Measurements from ENCODE around the gene DOC2B.

The DOC2B gene

GRCh38 chr17:192666-193425 is 11.4 kb upstream of the DOC2B start:
- Histone ChIP-seq H3K79me1 (ENCODE audit: low read length) (no peaks in the 10 kb centered on the region), H4K8ac (ENCODE audit: low read depth, low read length) (no peak overlapping the region), H3K4me2 (ENCODE audit: low read length) (no peak overlapping the region), H3K9ac (ENCODE audit: low read length) (no peak overlapping the region), H3K18ac (ENCODE audit: low read length) (no peak overlapping the region), H2AFZ (ENCODE audit: insufficient read depth, low read length, poor library complexity) (no peak overlapping the region), H3K36me3 (ENCODE audit: control insufficient read depth in 1 of 2, insufficient read depth in 2 of 2, low read length in 2 of 2) (no peaks in the 10 kb centered on the region), H4K91ac (ENCODE audit: low read depth, low read length) (no peak overlapping the region), H3K4me3 (ENCODE audit: low read depth, low read length) (no peak overlapping the region), H4K12ac (ENCODE audit: low read depth, low read length) (no peak overlapping the region), H3K79me2 (ENCODE audit: control insufficient read depth, insufficient read depth, low read length, poor library complexity) (no peaks in the 10 kb centered on the region), H3K23ac (ENCODE audit: low read length) (no peak overlapping the region), H2BK12ac (ENCODE audit: low read length) (no peak overlapping the region), H2AK5ac (ENCODE audit: low read length) (no peak overlapping the region), H2BK120ac (ENCODE audit: insufficient read depth, low read length, poor library complexity) (no peak overlapping the region), H3K4me1 (ENCODE audit: control insufficient read depth in 1 of 2, insufficient read depth in 2 of 2, low read length in 2 of 2) (no peaks in the 10 kb centered on the region), H2BK5ac (ENCODE audit: low read depth, low read length, poor library complexity) (no peak overlapping the region), H3K14ac (ENCODE audit: low read length) (no peak overlapping the region), H3K4ac (ENCODE audit: low read depth, low read length) (no peak overlapping the region), H3K27ac (ENCODE audit: low read depth, low read length) (no peak overlapping the region), H3K27me3 (ENCODE audit: insufficient read depth, low read length) (no peaks in the 10 kb centered on the region), H3K9me3 (ENCODE audit: insufficient read depth, low read depth, low read length) (peaks cover 3% of the 10 kb centered on the region)
- DNase-seq, result no peak
- WGBS (ENCODE audit: extremely low coverage, insufficient coverage, insufficient read length), result no CpG with 5 or more reads among the region's 21 CpGs

- Histone ChIP-seq H3K4ac (ENCODE audit: low read depth, low read length) (no peak overlapping the region), H3K79me1 (ENCODE audit: low read length) (no peaks in the 10 kb centered on the region), H4K91ac (ENCODE audit: low read depth, low read length) (no peak overlapping the region), H3K4me2 (ENCODE audit: low read length) (no peak overlapping the region), H3K27me3 (ENCODE audit: insufficient read depth, low read length) (no peaks in the 10 kb centered on the region), H3K79me2 (ENCODE audit: control insufficient read depth, insufficient read depth, low read length, poor library complexity) (no peaks in the 10 kb centered on the region), H2BK5ac (ENCODE audit: low read depth, low read length, poor library complexity) (no peak overlapping the region), H3K18ac (ENCODE audit: low read length) (no peak overlapping the region), H3K14ac (ENCODE audit: low read length) (no peak overlapping the region), H2BK12ac (ENCODE audit: low read length) (no peak overlapping the region), H3K4me1 (ENCODE audit: control insufficient read depth in 1 of 2, insufficient read depth in 2 of 2, low read length in 2 of 2) (no peaks in the 10 kb centered on the region), H2AK5ac (ENCODE audit: low read length) (no peak overlapping the region), H3K36me3 (ENCODE audit: control insufficient read depth in 1 of 2, insufficient read depth in 2 of 2, low read length in 2 of 2) (no peaks in the 10 kb centered on the region), H4K12ac (ENCODE audit: low read depth, low read length) (no peak overlapping the region), H3K23ac (ENCODE audit: low read length) (no peak overlapping the region), H3K9me3 (ENCODE audit: insufficient read depth, low read depth, low read length) (no peaks in the 10 kb centered on the region), H2BK120ac (ENCODE audit: insufficient read depth, low read length, poor library complexity) (no peak overlapping the region), H2AFZ (ENCODE audit: insufficient read depth, low read length, poor library complexity) (no peak overlapping the region), H3K27ac (ENCODE audit: low read depth, low read length) (no peak overlapping the region), H3K4me3 (ENCODE audit: low read depth, low read length) (no peak overlapping the region), H3K9ac (ENCODE audit: low read length) (no peak overlapping the region), H4K8ac (ENCODE audit: low read depth, low read length) (no peak overlapping the region)
- no peak for DNase-seq
- no CpG with 5 or more reads among the region's 7 CpGs for WGBS (ENCODE audit: extremely low coverage, insufficient coverage, insufficient read length)
These were observed 8.0 kb upstream of the DOC2B start for GRCh38 chr17:189444-189843.

- H2BK120ac ChIP-seq (ENCODE audit: insufficient read depth, low read length, poor library complexity), result no peak overlapping the region
- no peak overlapping the region for H3K4me2 ChIP-seq (ENCODE audit: low read length)
- no peak overlapping the region for H3K14ac ChIP-seq (ENCODE audit: low read length)
These were observed 5.7 kb upstream of the DOC2B start for GRCh38 chr17:187130-187529.

GRCh38 chr17:185445-186138 is 4.1 kb upstream of the DOC2B start:
- Histone ChIP-seq H2BK12ac (ENCODE audit: low read length) (no peak overlapping the region), H3K79me1 (ENCODE audit: low read length) (no peaks in the 10 kb centered on the region), H2AFZ (ENCODE audit: insufficient read depth, low read length, poor library complexity) (no peak overlapping the region), H3K27me3 (ENCODE audit: insufficient read depth, low read length) (peaks cover 23% of the 10 kb centered on the region), H3K18ac (ENCODE audit: low read length) (no peak overlapping the region), H3K14ac (ENCODE audit: low read length) (no peak overlapping the region), H3K23ac (ENCODE audit: low read length) (no peak overlapping the region), H3K27ac (ENCODE audit: low read depth, low read length) (no peak overlapping the region), H2BK120ac (ENCODE audit: insufficient read depth, low read length, poor library complexity) (no peak overlapping the region), H2AK5ac (ENCODE audit: low read length) (no peak overlapping the region), H3K79me2 (ENCODE audit: control insufficient read depth, insufficient read depth, low read length, poor library complexity) (no peaks in the 10 kb centered on the region), H4K12ac (ENCODE audit: low read depth, low read length) (no peak overlapping the region), H3K4me1 (ENCODE audit: control insufficient read depth in 1 of 2, insufficient read depth in 2 of 2, low read length in 2 of 2) (peaks cover 0 to 5% of the 10 kb centered on the region in 2 experiments), H3K36me3 (ENCODE audit: control insufficient read depth in 1 of 2, insufficient read depth in 2 of 2, low read length in 2 of 2) (no peaks in the 10 kb centered on the region), H4K8ac (ENCODE audit: low read depth, low read length) (no peak overlapping the region), H4K91ac (ENCODE audit: low read depth, low read length) (no peak overlapping the region), H3K4me2 (ENCODE audit: low read length) (no peak overlapping the region), H3K4me3 (ENCODE audit: low read depth, low read length) (no peak overlapping the region), H3K4ac (ENCODE audit: low read depth, low read length) (no peak overlapping the region), H2BK5ac (ENCODE audit: low read depth, low read length, poor library complexity) (no peak overlapping the region), H3K9me3 (ENCODE audit: insufficient read depth, low read depth, low read length) (peaks cover 2% of the 10 kb centered on the region), H3K9ac (ENCODE audit: low read length) (no peak overlapping the region)
- DNase-seq, result no peak
- no CpG with 5 or more reads among the region's 14 CpGs for WGBS (ENCODE audit: extremely low coverage, insufficient coverage, insufficient read length)

More at GRCh38 chr17:187130-187529, 5.7 kb upstream of the DOC2B start:
- Histone ChIP-seq H3K9ac (ENCODE audit: low read length) (no peak overlapping the region), H2AK5ac (ENCODE audit: low read length) (no peak overlapping the region), H3K79me2 (ENCODE audit: control insufficient read depth, insufficient read depth, low read length, poor library complexity) (no peaks in the 10 kb centered on the region), H3K27ac (ENCODE audit: low read depth, low read length) (no peak overlapping the region), H2AFZ (ENCODE audit: insufficient read depth, low read length, poor library complexity) (no peak overlapping the region), H2BK12ac (ENCODE audit: low read length) (no peak overlapping the region), H3K36me3 (ENCODE audit: control insufficient read depth in 1 of 2, insufficient read depth in 2 of 2, low read length in 2 of 2) (no peaks in the 10 kb centered on the region), H4K12ac (ENCODE audit: low read depth, low read length) (no peak overlapping the region), H3K9me3 (ENCODE audit: insufficient read depth, low read depth, low read length) (no peaks in the 10 kb centered on the region), H3K23ac (ENCODE audit: low read length) (no peak overlapping the region), H4K8ac (ENCODE audit: low read depth, low read length) (no peak overlapping the region), H3K4me1 (ENCODE audit: control insufficient read depth in 1 of 2, insufficient read depth in 2 of 2, low read length in 2 of 2) (no peaks in the 10 kb centered on the region), H3K18ac (ENCODE audit: low read length) (no peak overlapping the region), H3K4ac (ENCODE audit: low read depth, low read length) (no peak overlapping the region), H3K79me1 (ENCODE audit: low read length) (no peaks in the 10 kb centered on the region), H3K27me3 (ENCODE audit: insufficient read depth, low read length) (peaks cover 7% of the 10 kb centered on the region), H2BK5ac (ENCODE audit: low read depth, low read length, poor library complexity) (no peak overlapping the region), H4K91ac (ENCODE audit: low read depth, low read length) (no peak overlapping the region), H3K4me3 (ENCODE audit: low read depth, low read length) (no peak overlapping the region)
- DNase-seq, result no peak
- no CpG with 5 or more reads among the region's 2 CpGs for WGBS (ENCODE audit: extremely low coverage, insufficient coverage, insufficient read length)
